WERI-Rb-1 (cell line): ENCODE results near the gene NES.

Experiments used
- DNase-seq: peaks from one replicate; pipeline ENCODE4 v3.0.0-alpha.2; 2020
- H3K27ac ChIP-seq: fragments of 250-450 bp; sonication (Bioruptor Pico); 2 replicates; pipeline ENCODE4 v1.5.1; 2020; ENCODE audit warnings: mild to moderate bottlenecking, moderate library complexity
- H3K27me3 ChIP-seq: fragments of 250-450 bp; sonication (Bioruptor Pico); 2 replicates; pipeline ENCODE4 v1.5.1; 2021; ENCODE audit warnings: mild to moderate bottlenecking, low read depth, moderate library complexity; ENCODE audit not compliant: insufficient read depth, severe bottlenecking
- H3K36me3 ChIP-seq: fragments of 250-450 bp; sonication (Bioruptor Pico); 2 replicates; pipeline ENCODE4 v1.5.1; 2020; ENCODE audit warnings: mild to moderate bottlenecking, moderate library complexity
- H3K4me3 ChIP-seq: 2 replicates; pipeline ENCODE4 v1.5.1; 2011; ENCODE audit warnings: low read depth, mild to moderate bottlenecking, control low read depth, low read length
- H3K9me3 ChIP-seq: fragments of 250-450 bp; sonication (Bioruptor Pico); 2 replicates; pipeline ENCODE4 v1.5.1; 2021; ENCODE audit warnings: mild to moderate bottlenecking, moderate library complexity; ENCODE audit not compliant: severe bottlenecking
- TF ChIP-seq, protein P1 (sequence below): IDR thresholded peaks from 2 replicates; pipeline ENCODE4 v1.5.1; 2011; ENCODE audit warnings: low read depth, mild to moderate bottlenecking, control low read depth, inconsistent platforms, low read length

NES gene

GRCh38 chr1:156660752-156661112 lies 16.5 kb downstream of the NES start:
- peak overlapping the region; percentile 17 for H3K4me3 ChIP-seq
- TF ChIP-seq, protein P1, sequence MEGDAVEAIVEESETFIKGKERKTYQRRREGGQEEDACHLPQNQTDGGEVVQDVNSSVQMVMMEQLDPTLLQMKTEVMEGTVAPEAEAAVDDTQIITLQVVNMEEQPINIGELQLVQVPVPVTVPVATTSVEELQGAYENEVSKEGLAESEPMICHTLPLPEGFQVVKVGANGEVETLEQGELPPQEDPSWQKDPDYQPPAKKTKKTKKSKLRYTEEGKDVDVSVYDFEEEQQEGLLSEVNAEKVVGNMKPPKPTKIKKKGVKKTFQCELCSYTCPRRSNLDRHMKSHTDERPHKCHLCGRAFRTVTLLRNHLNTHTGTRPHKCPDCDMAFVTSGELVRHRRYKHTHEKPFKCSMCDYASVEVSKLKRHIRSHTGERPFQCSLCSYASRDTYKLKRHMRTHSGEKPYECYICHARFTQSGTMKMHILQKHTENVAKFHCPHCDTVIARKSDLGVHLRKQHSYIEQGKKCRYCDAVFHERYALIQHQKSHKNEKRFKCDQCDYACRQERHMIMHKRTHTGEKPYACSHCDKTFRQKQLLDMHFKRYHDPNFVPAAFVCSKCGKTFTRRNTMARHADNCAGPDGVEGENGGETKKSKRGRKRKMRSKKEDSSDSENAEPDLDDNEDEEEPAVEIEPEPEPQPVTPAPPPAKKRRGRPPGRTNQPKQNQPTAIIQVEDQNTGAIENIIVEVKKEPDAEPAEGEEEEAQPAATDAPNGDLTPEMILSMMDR = no peak
- H3K9me3 ChIP-seq = no peaks in the 10 kb centered on the region
- H3K36me3 ChIP-seq = no peaks in the 10 kb centered on the region
- peak overlapping the region; percentile 97 for H3K27ac ChIP-seq
- no peaks in the 10 kb centered on the region for H3K27me3 ChIP-seq
- DNase-seq = no peak

GRCh38 chr1:156659988-156660751 lies 17.0 kb downstream of the NES start:
- Histone ChIP-seq H3K27ac (peak overlapping the region; percentile 97), H3K9me3 (no peaks in the 10 kb centered on the region), H3K36me3 (no peaks in the 10 kb centered on the region), H3K4me3 (no peak overlapping the region), H3K27me3 (no peaks in the 10 kb centered on the region)
- TF ChIP-seq, protein P1 = peak; percentile 99
- DNase-seq = peak; percentile 100

DNA sequence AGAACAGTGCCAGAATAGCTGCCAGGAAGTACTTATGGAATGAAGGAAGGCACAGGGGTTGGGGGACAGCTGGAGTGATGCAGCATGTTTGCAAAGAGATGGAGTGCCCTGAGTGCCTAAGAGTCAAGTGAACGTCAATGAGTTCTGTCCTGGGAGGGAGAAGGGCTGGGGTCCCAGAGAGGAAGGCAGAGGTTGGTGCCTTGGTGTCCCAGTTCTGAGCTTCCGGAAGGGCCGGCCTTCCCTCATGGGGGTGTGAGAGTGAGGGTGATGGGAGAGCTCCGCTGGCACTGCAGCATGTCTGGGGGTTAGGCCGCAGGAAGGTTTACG lies 17.6 kb downstream of the NES start:
- no peak for DNase-seq
- TF ChIP-seq, protein P1 = no peak
- Histone ChIP-seq H3K27me3 (no peaks in the 10 kb centered on the region), H3K9me3 (no peaks in the 10 kb centered on the region), H3K27ac (0 out of 2 replicates have a peak overlapping the region, but pooled peaks have one; percentile 2), H3K4me3 (no peak overlapping the region), H3K36me3 (no peaks in the 10 kb centered on the region)

GRCh38 chr1:156658945-156659574 lies 18.1 kb downstream of the NES start:
- no peaks in the 10 kb centered on the region for H3K36me3 ChIP-seq
- H3K9me3 ChIP-seq = no peaks in the 10 kb centered on the region
- H3K4me3 ChIP-seq = no peak overlapping the region
- no peak for DNase-seq
- H3K27ac ChIP-seq = no peak overlapping the region
- TF ChIP-seq, protein P1 = no peak
- no peaks in the 10 kb centered on the region for H3K27me3 ChIP-seq

DNA sequence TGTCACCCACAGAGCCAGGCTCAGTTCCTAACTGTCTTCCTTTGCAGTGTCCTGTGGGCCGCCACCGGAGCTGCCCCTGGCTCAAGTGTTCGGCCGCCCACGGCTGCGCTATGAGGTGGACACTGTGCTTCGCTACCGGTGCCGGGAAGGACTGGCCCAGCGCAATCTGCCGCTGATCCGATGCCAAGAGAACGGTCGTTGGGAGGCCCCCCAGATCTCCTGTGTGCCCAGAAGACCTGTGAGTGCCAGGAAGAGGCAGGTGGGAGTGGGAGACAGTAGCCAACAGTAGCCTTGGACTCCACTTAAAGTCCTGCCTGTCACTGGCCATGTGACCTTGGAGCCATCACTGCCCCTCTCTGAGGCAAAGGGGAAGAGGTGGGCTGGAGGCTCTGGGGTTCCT lies 18.7 kb downstream of the NES start:
- Histone ChIP-seq H3K27me3 (no peaks in the 10 kb centered on the region), H3K27ac (no peak overlapping the region), H3K36me3 (no peaks in the 10 kb centered on the region), H3K4me3 (no peak overlapping the region), H3K9me3 (no peaks in the 10 kb centered on the region)
- DNase-seq = no peak
- TF ChIP-seq, protein P1 = no peak
